Hippocampal formation (tissue), 2 donors: ENCODE data around the gene TMEM109.

Source experiments
- DNase-seq, 2 donors: peaks; one replicate each; lab custom pipeline; 2025; lab: John Stamatoyannopoulos, UW

Gene TMEM109

DNA sequence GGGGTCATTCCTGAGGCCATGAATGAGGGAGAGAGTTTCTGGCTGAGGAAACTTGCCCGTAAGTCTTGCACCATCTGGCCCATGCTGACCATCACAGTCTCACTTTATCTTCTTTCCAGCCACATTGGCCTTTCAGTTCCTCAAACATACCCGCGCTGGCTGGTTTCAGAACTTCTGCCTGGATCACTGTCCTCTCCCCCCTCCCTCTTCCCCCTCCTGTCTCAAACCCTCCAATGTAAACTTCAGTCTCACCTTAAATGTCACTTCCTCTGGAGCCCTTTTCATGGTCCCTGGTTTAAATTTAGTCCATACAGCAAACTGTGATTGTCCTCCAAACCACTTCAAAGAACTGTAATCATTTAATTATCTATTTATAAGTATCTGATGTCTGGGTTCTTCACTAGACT lies 3.7 kb upstream of the TMEM109 start:
- no peak for DNase-seq

GRCh38 chr11:60910711-60911380 lies 3.1 kb upstream of the TMEM109 start:
- DNase-seq, result no peak

DNA sequence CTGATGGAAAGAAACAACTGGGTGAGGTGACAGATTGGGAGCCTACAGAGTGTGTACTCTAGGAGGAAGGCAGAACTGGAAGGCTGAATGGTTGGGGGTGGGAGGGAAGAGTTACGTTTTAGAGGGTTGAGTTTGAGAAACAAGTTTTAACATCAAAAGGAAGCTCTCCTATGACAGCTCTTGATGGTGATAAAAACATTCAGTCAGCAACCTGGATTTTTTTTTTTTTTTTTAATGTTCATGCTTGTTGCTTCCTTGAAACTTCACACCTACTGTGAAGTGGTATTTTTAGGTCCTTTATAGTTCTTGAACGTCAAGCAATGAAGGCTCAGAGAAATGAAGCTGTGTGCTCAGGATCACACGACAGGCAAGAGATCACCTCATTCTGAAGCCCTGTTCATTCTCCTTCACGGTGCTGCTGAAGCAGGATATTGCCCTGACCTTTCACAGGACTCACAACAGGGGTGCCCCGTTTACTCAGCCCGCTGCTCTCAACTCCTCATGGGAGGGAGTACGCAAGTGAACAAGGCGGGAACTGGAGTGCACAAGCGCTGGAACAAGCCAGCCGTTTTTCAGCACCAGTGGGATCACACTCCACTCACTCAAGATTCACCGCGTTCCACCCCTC lies 1.6 kb upstream of the TMEM109 start:
- DNase-seq, result no peak

DNA sequence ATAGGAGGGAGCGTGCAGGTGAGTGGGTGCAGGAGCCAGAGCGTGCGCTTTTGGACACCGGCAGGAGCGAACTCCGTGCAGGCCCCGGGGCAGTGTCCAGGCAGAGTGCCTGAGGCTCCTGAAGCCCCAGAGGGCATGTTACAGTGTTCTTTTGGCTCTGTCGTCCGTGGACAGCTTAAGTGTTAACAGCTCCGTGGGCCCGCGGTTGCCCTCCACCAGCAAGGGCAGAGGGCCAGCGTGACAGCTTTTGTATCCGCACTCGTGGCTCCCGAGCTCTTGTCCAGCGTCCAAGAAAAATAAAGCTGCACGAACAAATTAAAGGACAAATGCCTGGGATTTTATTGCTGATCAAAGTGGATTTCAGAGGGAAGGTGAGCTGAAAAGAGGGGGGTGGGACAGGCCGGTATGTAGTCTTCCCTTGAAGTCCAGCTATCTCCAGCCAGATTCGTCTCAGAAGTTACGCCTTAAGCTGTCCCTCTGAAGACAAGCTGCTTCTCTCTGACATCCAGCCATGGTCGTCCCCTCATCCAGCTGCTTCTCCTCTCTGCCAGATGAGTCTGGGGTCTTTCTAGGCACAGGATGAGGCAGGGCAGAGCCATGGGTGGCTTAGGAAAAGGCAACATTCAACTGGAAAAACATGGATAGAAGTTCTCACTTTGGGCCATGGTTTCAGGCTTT lies 968 bp upstream of the TMEM109 start:
- no peak for DNase-seq

DNA sequence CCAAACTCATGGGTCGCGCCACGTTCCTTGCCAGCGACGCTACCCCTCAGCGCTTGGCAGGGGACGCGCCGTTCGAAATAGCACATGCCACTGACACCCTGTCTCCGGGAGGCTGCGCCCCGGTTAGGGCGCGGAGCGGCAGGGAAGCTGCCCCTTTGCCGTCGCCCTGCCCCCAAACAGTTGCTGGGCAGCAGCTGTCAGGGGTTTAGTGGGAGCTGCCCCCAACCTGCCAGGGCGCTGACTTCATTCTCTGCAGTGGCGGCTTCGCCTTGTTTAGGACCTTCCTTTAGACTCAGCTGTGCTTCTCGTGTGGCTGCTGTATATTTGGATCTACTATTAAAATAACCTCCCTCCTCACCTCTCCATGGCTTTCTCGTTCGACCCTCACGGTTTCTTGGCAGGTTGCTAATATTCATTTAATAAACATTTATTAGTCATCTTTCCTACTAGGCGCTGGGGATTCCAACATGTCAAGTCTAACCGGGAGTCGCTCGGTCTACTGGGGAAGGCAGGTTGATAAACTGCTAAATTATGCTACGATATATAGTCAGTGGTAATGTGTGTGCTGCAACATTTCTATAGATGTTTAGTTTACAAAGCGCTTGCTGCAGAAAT lies 782 bp downstream of the TMEM109 start:
- no peak for DNase-seq

DNA sequence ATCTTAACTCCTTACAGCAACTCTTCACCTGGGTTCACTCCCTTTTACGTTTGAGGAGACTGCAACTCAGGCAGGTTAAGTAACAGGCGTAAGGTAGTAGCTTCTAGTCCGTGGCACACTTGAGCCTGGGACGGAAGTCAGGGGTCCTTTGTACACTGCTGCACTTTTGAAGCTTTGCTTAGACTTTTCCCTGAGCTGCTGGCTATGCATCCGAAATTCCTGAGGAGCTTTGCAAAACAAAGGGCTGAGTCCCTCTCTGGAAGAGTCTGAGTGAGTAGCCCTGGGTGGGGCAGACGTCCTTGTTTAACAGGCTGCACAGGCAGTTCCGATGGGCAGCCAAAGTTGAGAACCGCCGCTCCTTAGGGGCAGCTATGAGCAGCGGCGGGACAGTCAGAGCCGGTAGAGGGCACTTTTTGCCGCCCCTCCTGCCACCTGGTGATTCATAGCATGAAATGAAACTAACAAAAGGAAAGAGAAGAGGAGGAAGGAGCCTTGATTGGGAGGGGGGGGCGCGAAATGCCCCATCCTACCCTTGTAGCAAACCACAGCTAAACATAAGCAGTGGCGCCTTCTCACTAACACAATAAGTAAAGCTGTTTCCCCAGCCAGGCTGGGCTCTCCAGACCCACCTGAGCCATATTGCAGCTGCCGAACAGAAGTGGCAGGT lies 1.4 kb downstream of the TMEM109 start:
- DNase-seq, result peak; percentile 13 to 46

DNA sequence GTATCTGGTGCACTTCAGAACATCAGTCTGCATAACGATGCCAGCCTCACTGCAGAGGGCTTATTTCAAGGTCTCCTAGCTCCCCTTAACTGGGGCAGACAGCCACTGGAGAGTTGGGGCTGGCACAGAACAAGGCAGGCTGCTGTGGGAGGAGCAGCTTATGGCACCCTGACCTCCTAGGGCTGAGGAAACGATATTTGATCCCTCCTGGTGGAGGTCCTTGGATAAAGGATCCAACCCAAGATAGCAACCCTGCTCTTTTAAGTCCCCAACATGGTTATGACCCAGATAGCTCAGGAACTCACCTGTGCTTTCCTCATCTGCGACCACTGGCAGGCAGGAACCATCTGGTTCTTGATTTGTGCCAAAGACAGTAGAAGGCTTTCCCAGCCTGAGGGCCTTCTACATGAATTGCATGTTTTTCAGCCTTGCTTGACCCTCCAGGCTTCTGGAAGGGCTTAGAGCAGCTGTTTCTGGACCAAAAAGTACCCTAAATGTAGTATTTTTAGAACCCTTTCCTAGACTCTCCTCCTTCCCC lies 2.8 kb downstream of the TMEM109 start:
- no peak for DNase-seq

DNA sequence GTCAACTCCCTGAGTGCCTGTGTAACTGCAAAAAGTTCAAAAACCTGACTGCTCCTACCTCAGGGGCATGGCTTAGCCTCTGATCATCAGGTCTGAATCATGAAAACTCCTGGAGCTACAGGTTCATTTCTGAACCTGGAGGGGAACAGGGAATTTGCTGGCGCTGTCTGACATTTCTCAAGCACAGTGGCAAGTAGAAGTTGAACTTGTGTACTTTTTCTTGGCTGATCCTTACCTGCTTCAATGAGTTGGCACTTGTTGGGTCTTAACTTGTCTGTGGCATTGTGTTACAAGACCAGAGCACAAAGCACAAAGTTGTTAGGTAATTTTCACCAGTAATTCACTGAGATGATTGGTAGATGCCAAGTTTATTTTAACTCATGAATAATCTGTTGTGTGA lies 3.3 kb downstream of the TMEM109 start:
- no peak for DNase-seq

DNA sequence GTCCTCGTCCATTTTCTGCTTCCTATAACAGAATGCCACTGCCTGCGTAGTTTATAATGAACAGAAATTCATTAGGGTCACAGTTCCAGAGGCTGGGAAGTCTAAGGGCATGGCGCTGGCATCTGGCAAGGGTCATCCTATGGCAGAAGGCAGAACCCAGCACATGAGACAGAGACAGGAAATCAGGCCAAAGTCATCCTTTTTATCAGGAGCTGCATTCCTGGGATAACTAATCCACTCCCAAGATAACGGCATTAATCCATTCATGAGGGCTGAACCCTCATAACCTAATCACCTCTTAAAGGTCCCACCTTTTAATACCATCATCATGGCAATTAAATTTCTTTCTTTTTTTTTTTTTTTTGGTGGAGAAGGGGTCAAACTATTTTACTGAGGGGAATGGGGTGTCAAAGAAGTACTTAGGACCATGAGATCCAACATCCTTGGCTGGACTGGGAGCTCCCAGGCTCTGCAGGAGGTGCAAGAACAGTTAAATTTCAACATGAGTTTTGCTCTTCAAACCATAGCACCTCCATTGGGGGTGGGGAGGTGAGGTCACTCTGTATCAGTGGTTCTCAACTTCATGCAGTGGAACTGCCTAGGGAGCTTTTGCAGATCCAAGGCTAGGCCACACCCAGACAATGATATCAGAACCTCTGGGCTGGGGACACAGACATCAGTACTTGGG lies 4.4 kb downstream of the TMEM109 start:
- DNase-seq, result no peak

- no peak for DNase-seq
Measured at GRCh38 chr11:60918939-60919265, 4.9 kb downstream of the TMEM109 start.

GRCh38 chr11:60919320-60919719 lies 5.4 kb downstream of the TMEM109 start:
- DNase-seq, result peak in 1 of 2 donors; percentile 36

DNA sequence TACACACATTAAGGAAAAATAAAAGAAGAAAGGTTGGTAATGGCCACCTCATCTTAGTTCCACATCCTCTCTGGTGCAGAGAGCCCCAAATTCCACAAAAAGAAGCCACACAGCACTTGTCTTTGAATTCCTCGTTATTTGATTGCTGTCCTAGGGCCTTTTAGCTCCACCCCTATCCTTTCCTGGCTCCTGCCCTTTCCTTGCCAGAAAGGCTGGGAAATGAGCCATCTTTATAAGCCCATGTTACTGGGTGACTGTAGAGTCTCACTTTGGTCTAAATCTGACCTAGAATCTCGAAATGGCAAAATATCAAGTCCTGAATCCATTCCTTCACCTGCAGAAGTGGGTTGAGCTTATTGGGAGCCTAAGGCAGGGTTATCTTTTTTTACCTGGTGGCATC lies 6.0 kb downstream of the TMEM109 start:
- peak in 1 of 2 donors; percentile 18 for DNase-seq

GRCh38 chr11:60921259-60921658 lies 7.3 kb downstream of the TMEM109 start:
- no peak for DNase-seq

DNA sequence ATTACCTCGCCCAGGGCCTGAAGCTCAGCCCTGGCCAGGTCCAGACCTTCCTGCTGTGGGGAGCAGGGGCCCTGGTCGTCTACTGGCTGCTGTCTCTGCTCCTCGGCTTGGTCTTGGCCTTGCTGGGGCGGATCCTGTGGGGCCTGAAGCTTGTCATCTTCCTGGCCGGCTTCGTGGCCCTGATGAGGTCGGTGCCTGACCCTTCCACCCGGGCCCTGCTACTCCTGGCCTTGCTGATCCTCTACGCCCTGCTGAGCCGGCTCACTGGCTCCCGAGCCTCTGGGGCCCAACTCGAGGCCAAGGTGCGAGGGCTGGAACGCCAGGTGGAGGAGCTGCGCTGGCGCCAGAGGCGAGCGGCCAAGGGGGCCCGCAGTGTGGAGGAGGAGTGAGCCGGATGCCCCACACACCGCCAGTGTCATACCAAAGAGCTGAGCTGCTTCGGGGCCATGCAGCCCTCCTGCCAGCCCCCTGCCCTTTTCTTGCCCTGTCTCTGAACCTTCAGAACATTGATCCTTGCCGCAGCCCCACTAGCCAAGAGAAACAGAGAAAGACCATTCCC lies 7.9 kb downstream of the TMEM109 start:
- no peak for DNase-seq

GRCh38 chr11:60922906-60923305 lies 8.9 kb downstream of the TMEM109 start:
- no peak for DNase-seq

DNA sequence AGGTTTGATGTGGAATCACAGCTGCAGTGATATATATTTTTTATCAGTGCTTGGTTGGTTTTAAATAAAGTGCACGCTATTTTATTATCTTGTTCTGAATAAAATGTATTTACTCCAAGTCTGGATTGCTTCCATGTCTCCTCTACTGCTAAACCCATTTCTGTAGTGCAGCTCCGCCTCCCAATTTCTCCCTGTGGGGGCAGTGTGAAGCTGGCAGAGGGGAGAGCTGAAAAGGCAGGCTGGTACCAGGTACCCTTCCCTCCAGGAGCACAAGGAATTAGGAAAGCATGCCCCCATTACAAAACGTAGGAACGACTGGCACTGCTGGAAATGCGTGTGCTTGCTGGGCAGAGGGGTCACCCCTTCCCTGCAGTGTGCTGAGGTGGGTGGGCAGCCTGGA lies 9.4 kb downstream of the TMEM109 start:
- no peak for DNase-seq

GRCh38 chr11:60923800-60924109 lies 9.8 kb downstream of the TMEM109 start:
- no peak for DNase-seq

DNA sequence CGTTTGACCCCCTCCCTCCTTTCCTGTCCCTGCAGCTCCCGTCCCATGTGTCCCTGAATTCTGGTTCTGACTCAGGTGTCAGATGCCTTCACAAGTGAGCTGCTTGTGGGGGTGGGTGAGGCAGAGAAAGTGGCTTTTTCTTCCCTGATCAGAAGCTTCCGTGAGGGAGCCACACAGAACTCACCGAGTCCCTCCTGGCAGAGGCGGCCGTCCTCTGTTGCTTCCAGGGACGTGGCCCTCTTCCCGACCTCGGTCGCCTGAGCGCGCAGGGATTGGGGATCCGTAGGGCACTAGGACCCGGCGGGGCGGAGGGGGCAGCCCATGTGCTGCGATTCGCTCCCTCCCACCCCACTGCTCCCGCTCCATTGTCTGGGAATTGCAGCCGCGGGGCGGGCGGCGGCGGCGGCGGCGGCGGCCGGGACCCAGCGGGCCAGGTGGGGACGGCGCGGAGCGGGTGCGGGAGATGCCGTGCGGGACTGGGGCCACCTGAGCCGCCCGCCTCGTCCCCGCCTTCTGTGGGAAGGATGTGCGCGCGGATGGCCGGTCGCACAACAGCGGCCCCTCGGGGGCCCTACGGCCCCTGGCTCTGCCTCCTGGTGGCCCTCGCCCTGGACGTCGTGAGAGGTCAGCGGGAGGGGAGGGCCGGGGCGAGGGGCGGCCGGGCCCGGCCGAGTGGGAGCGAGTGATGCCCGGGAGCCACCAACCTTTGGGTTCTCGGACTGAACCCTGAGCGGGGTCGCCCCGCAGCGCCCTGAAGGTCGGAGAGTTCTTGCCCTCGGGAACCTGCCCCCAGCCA lies 10.3 kb downstream of the TMEM109 start, which contains the start of gene TMEM132A:
Gene TMEM132A (plus strand): TSS at position 351 of the 796 bp plus-strand sequence. CDS start 174 bp downstream, at position 525.
- DNase-seq, result peak; percentile 74 to 77

DNA sequence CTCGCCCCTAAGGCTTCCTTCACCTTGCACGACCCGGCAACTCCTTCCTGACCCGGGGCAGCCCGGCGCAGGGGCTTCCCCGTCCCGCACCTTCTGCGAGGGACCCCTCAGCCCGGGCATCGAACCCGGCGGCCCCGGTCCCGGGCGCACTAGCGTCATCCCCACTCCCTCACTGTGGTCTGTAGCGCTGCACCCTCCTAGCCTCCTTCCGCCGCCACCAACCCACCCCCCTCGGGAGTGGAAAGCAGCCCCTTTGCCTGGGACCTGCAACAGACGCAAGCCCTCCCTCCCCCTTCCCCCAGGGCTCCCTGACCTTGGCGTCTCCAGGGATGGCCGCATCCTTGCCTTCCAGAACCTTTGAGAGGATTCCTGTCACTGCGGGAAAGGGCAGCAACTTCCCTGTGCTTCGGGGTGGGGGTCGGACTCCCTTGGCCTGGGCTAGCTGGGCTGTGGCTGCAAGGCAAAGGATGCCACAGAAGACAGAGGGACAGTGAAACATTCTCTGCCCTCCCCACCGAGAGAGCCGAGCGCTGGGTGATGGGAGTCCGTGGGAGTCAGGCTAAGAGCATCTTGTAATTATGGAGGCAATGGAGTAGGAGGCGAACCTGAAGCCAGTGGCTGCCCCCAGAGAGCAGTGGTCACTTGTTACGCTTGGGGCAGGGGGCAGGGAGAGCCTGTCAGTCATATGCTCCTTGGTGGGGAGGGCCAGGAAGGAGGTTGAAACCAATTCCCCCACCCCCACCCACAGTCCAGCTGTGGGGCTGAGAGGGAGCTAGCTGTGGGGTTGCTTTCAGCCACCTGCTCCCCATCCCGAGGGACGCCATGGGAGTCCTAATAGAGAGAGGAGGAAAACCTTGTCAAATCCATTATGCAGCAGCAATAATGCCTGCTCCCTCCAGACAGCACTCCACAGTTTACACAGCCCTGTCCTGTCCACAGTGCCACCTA lies 11.2 kb downstream of the TMEM109 start:
- no peak for DNase-seq
